Keratinocyte (primary cell): Measurements from ENCODE around the gene RNF145. TPM values are rescaled to one million over a fixed set of nuclear protein-coding genes. Genes with fewer than 3 reads are reported as not detected.

Source experiments
- DNase-seq: peaks from one replicate; pipeline ENCODE4 v3.0.0-alpha.2; 2011; ENCODE audit warnings: low read depth, missing footprints, low spot score
- FAIRE-seq: peaks from 2 replicates; lab custom pipeline; 2011; peaks lifted over from hg19 to GRCh38; lab: Jason Lieb, UNC
- H2AFZ ChIP-seq: 2 replicates; pipeline ENCODE4 v1.6.0; 2012; ENCODE audit warnings: low read length, control low read depth, inconsistent platforms; ENCODE audit not compliant: control insufficient read depth
- H3K27ac ChIP-seq: 2 replicates; pipeline ENCODE4 v1.5.1; 2011; ENCODE audit warnings: low read length; ENCODE audit not compliant: control insufficient read depth, insufficient read depth
- H3K27me3 ChIP-seq: 3 replicates; pipeline ENCODE4 v1.6.0; 2011; ENCODE audit warnings: low read length; ENCODE audit not compliant: control insufficient read depth, insufficient read depth; ENCODE audit errors: extremely low read depth
- H3K36me3 ChIP-seq, 2 experiments: 2 replicates in 1 of 2; 3 replicates in 1 of 2; pipeline ENCODE4 v1.5.1; 2011; ENCODE audit warnings: low read length in 2 of 2, mild to moderate bottlenecking in 1 of 2; ENCODE audit not compliant: control insufficient read depth in 2 of 2, insufficient read depth in 2 of 2; ENCODE audit errors: extremely low read depth in 1 of 2
- H3K4me1 ChIP-seq: 3 replicates; pipeline ENCODE4 v1.5.1; 2011; ENCODE audit warnings: low read length; ENCODE audit not compliant: control insufficient read depth, insufficient read depth; ENCODE audit errors: extremely low read depth
- H3K4me2 ChIP-seq: 3 replicates; pipeline ENCODE4 v1.6.0; 2011; ENCODE audit warnings: low read depth, low read length; ENCODE audit not compliant: control insufficient read depth, insufficient read depth; ENCODE audit errors: extremely low read depth
- H3K4me3 ChIP-seq, 3 experiments: fragments of 200-600 bp in 1 of 3; sonication (generic) in 1 of 3; 2 replicates in 2 of 3; 3 replicates in 1 of 3; pipeline ENCODE4 v1.5.1; 2011 to 2016; ENCODE audit warnings: low read length in 3 of 3, mild to moderate bottlenecking in 3 of 3, control low read depth in 2 of 3, inconsistent platforms in 1 of 3, low read depth in 1 of 3, mixed read lengths in 1 of 3, mixed run types in 1 of 3, moderate library complexity in 1 of 3; ENCODE audit not compliant: control insufficient read depth in 2 of 3, insufficient read depth in 2 of 3; ENCODE audit errors: extremely low read depth in 1 of 3
- H3K79me2 ChIP-seq: 2 replicates; pipeline ENCODE4 v1.6.0; 2012; ENCODE audit warnings: low read length; ENCODE audit not compliant: control insufficient read depth, insufficient read depth
- H3K9ac ChIP-seq: 3 replicates; pipeline ENCODE4 v1.6.0; 2011; ENCODE audit warnings: low read length; ENCODE audit not compliant: control insufficient read depth, insufficient read depth; ENCODE audit errors: extremely low read depth
- H3K9me1 ChIP-seq: 3 replicates; pipeline ENCODE4 v1.6.0; 2011; ENCODE audit warnings: low read length; ENCODE audit not compliant: control insufficient read depth, insufficient read depth; ENCODE audit errors: extremely low read depth
- H3K9me3 ChIP-seq: 2 replicates; pipeline ENCODE4 v1.5.1; 2012; ENCODE audit warnings: low read depth, low read length; ENCODE audit not compliant: control insufficient read depth
- H4K20me1 ChIP-seq: 3 replicates; pipeline ENCODE4 v1.6.0; 2011; ENCODE audit warnings: low read length; ENCODE audit not compliant: control insufficient read depth, insufficient read depth; ENCODE audit errors: extremely low read depth
- CTCF ChIP-seq, 3 experiments: IDR thresholded peaks in 1 of 3; conservative IDR thresholded peaks in 1 of 3; optimal IDR thresholded peaks in 1 of 3; 2 replicates in 2 of 3; 3 replicates in 1 of 3; pipeline versions ENCODE3 to v1.5.1; 2011; ENCODE audit warnings: low read length in 3 of 3, mild to moderate bottlenecking in 3 of 3, moderate library complexity in 2 of 3, control low read depth in 1 of 3, inconsistent platforms in 1 of 3; ENCODE audit not compliant: insufficient read depth in 2 of 3; ENCODE audit errors: extremely low read depth in 1 of 3
- EZH2 ChIP-seq: IDR thresholded peaks from one replicate; pipeline ENCODE4 v1.6.1; 2012; ENCODE audit warnings: inconsistent platforms, mild to moderate bottlenecking, low read length, moderate library complexity
- dilution Hi-C: fragments of 300-500 bp; cut with MboI; formaldehyde crosslinking; loops from one replicate; pipeline ENCODE4 v1.7.0; 2020; ENCODE audit warnings: low sequenced_read_pairs; ENCODE audit not compliant: extremely low pct_ligation_motif_present
- polyA plus RNA-seq, 5 experiments: library from polyadenylated mRNA; depleted of rRNA in 3 of 5; stranded (reverse) in 3 of 5; stranded (forward) in 1 of 5; unstranded in 1 of 5; fragments of >200 nt; gene quantifications; 1 replicate in 1 of 5; 2 replicates in 3 of 5; 3 replicates in 1 of 5; pipeline versions ENCODE4 v1.2.1 to v1.2.3, GENCODE V29; 2011 to 2012; ENCODE audit warnings: missing spikeins in 2 of 5, low read depth in 1 of 5, low replicate concordance in 1 of 5

Gene RNF145
- polyA plus RNA-seq, 1 donor (not counting 4 experiments of a cell fraction or from before 2014, with no cell fraction given) = 78.6 TPM

GRCh38 chr5:159182691-159183090 lies 26.7 kb downstream of the RNF145 start:
- dilution Hi-C loops = no loop called here

GRCh38 chr5:159181651-159182050 lies 27.7 kb downstream of the RNF145 start:
- FAIRE-seq = no peak
- no peak for DNase-seq
- no peaks in the 10 kb centered on the region for H3K9me1 ChIP-seq
- dilution Hi-C loops = no loop called here
- no peak overlapping the region for H3K4me3 ChIP-seq
- peak overlapping the region; percentile 39 for H3K4me2 ChIP-seq
- no peak overlapping the region for H3K9ac ChIP-seq
- no peaks in the 10 kb centered on the region for H3K9me3 ChIP-seq
- TF ChIP-seq EZH2 (no peak), CTCF (optimal IDR thresholded peaks at IDR 0.05 in 1 of 3, IDR thresholded peaks at IDR 0.05 in 1 of 3, conservative IDR thresholded peaks at IDR 0.05 in 1 of 3; ENCODE audit: extremely low read depth in 1 of 3, insufficient read depth in 2 of 3, low read length in 3 of 3) (no peak)
- H3K36me3 ChIP-seq = peaks cover 2 to 13% of the 10 kb centered on the region in 2 experiments
- H3K79me2 ChIP-seq = peaks cover 40% of the 10 kb centered on the region
- peak overlapping the region; percentile 65 for H3K27ac ChIP-seq
- no peak overlapping the region for H2AFZ ChIP-seq
- no peaks in the 10 kb centered on the region for H3K27me3 ChIP-seq
- H4K20me1 ChIP-seq = no peaks in the 10 kb centered on the region
- peaks cover 64% of the 10 kb centered on the region for H3K4me1 ChIP-seq

More at GRCh38 chr5:159182691-159183090, 26.7 kb downstream of the RNF145 start:
- Histone ChIP-seq H3K4me2 (no peak overlapping the region), H3K27ac (peak overlapping the region; percentile 65), H3K9me3 (no peaks in the 10 kb centered on the region), H3K36me3 (peaks cover 3 to 13% of the 10 kb centered on the region in 2 experiments), H2AFZ (no peak overlapping the region), H3K4me3 (no peak overlapping the region), H3K4me1 (peaks cover 65% of the 10 kb centered on the region), H3K9me1 (no peaks in the 10 kb centered on the region), H3K27me3 (no peaks in the 10 kb centered on the region), H3K9ac (no peak overlapping the region), H3K79me2 (peaks cover 40% of the 10 kb centered on the region), H4K20me1 (no peaks in the 10 kb centered on the region)
- DNase-seq (no peak), FAIRE-seq (no peak)
- TF ChIP-seq CTCF (optimal IDR thresholded peaks at IDR 0.05 in 1 of 3, IDR thresholded peaks at IDR 0.05 in 1 of 3, conservative IDR thresholded peaks at IDR 0.05 in 1 of 3; ENCODE audit: extremely low read depth in 1 of 3, insufficient read depth in 2 of 3, low read length in 3 of 3) = no peak
- TF ChIP-seq EZH2 = no peak
